Lower leg skin (tissue), 3 donors: Measurements from ENCODE around the gene RENBP.

Source experiments
- POLR2A ChIP-seq, 2 donors: fragments of 450-650 bp; IDR thresholded peaks; one replicate each; pipeline ENCODE4 v1.6.1; 2016 to 2017; ENCODE audit warnings: antibody characterized with exemption in 2 of 2, mild to moderate bottlenecking in 1 of 2, moderate library complexity in 1 of 2
- TF ChIP-seq, protein P1 (sequence below), 3 donors: fragments of 450-650 bp; IDR thresholded peaks; one replicate each; pipeline ENCODE4 v1.5.1; 2016; ENCODE audit warnings: antibody characterized with exemption in 3 of 3, mild to moderate bottlenecking in 3 of 3, moderate library complexity in 2 of 3

DNA sequence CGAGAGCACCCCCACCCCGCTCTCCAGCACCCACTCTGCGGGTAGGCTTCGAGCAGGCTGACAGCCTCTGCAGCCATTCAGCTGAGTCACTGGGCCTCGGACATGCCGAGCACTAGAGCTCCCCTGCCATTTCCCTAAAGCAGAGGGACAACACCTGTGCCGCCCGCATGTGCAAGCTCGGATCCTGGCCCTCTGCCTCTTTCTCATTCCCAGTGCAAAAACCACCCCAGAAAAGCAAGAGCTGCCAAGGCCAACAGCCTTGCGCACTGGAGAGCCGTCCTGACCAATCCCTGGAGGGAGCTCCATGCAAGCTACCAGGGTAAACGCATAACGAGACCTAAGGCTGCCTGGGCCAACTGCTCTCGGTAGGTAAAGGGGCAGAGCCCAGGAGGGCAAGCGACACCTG lies 21.8 kb upstream of the RENBP start:
- TF ChIP-seq, protein P1, sequence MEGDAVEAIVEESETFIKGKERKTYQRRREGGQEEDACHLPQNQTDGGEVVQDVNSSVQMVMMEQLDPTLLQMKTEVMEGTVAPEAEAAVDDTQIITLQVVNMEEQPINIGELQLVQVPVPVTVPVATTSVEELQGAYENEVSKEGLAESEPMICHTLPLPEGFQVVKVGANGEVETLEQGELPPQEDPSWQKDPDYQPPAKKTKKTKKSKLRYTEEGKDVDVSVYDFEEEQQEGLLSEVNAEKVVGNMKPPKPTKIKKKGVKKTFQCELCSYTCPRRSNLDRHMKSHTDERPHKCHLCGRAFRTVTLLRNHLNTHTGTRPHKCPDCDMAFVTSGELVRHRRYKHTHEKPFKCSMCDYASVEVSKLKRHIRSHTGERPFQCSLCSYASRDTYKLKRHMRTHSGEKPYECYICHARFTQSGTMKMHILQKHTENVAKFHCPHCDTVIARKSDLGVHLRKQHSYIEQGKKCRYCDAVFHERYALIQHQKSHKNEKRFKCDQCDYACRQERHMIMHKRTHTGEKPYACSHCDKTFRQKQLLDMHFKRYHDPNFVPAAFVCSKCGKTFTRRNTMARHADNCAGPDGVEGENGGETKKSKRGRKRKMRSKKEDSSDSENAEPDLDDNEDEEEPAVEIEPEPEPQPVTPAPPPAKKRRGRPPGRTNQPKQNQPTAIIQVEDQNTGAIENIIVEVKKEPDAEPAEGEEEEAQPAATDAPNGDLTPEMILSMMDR (IDR thresholded peaks at IDR 0.05): no peak
- TF ChIP-seq POLR2A (IDR thresholded peaks at IDR 0.05): no peak
